ENCODE results near the gene CDH9.
"Not testable (repeated sequence)": the region's sequence is repeated elsewhere in the genome, so short reads cannot be mapped to it uniquely, and the experiment has no call there.

CDH9 gene

DNA sequence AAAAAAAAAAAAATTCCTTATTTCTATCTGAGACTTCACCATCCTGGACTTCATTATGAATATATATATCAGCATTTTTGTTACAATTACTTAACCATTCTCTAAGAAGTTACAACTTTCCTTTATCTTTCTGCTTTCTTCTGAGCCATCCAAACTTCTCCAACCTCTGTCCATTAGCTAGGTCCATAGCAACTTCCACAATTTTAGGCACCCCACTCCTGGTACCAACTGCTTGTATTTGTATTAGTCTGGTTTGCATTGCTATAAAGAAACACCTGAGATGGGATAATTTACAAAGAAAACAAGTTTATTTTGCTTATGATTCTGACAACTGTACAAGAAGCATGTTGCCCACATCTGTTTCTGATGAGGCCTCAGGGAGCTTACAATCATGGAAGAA, 182.1 kb downstream of the CDH9 start:
- Histone ChIP-seq H3K4me1 (no peaks in the 10 kb centered on the region), H3K9me3 (replicated peaks in 1 of 11) (peaks cover 11 to 21% (median 17%) of the 10 kb centered on the region in 11 experiments; a peak in 21 of 22 replicates), H3K4me2 (no peak overlapping the region), H4K20me1 (no peaks in the 10 kb centered on the region), H3K27me3 (no peaks in the 10 kb centered on the region), H3K27ac (no peak overlapping the region), H3K4me3 (no peak overlapping the region), H3K36me3 (no peaks in the 10 kb centered on the region), H3K9ac (no peak overlapping the region)
- TF ChIP-seq Cebpa-rat (IDR thresholded peaks at IDR 0.05) = no peak

DNA sequence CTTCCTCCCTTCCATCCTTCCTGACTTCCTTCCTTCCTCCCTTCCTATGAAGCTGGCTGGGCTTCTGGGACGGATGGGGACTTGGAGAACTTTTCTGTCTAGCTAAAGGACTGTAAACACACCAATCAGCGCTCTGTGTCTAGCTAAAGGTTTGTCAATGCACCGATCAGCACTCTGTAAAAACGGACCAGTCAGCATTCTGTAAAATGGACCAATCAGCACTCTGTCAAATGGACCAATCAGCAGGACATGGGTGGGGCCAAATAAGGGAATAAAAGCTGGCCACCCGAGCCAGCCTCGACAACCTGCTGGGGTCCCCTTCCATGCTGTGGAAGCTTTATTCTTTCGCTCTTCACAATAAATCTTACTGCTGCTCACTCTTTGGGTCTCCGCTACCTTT, 185.9 kb downstream of the CDH9 start:
- H3K9me3 ChIP-seq (replicated peaks in 1 of 11) = peaks cover 11 to 21% (median 17%) of the 10 kb centered on the region in 11 experiments; a peak in 21 of 22 replicates
- not testable (repeated sequence) for H3K4me1 ChIP-seq, H3K27me3 ChIP-seq, H3K36me3 ChIP-seq, H4K20me1 ChIP-seq, H3K27ac ChIP-seq, H3K9ac ChIP-seq, H3K4me2 ChIP-seq, H3K4me3 ChIP-seq

DNA sequence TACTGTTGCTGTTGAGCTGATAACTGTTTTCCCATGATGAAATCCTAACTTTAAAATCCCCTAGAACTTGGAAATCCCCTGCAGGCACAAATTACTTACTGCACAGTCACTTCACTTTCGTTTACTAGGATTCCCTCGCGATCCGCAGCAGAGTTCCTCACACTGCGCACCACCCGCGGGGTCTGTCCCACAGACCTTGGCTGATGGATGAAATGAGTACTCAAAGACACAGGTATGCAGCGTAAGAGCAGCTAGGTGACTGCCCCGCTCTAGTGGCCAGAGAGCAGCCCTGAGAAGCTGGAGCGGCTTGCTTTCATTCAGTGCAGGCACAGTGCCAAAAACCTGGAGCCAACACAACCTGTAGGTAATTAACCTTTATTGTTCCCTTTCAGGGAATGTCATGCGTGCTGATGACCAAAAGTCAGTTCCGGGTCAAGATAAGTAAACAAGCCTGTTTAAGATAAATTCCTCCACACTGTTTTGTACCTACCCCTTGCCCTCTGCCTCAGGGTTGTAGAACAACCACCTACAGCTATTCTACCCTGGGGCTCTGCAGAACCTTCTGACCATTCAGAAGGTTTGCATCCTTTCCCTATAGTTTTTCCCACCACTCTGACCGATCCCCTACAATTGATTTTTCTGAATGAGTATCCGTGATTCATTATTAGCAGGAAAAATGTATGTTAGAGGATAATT, 191.2 kb downstream of the CDH9 start:
- no peak overlapping the region for H3K4me2 ChIP-seq
- H3K27ac ChIP-seq = no peak overlapping the region
- H3K9me3 ChIP-seq (replicated peaks in 1 of 11) = no peaks in the 10 kb centered on the region
- no peak overlapping the region for H3K9ac ChIP-seq
- H3K4me3 ChIP-seq = no peak overlapping the region
- no peaks in the 10 kb centered on the region for H3K4me1 ChIP-seq
- no peaks in the 10 kb centered on the region for H3K36me3 ChIP-seq
- H4K20me1 ChIP-seq = no peaks in the 10 kb centered on the region
- no peak for TF ChIP-seq Cebpa-rat (IDR thresholded peaks at IDR 0.05)
- no peaks in the 10 kb centered on the region for H3K27me3 ChIP-seq

DNA sequence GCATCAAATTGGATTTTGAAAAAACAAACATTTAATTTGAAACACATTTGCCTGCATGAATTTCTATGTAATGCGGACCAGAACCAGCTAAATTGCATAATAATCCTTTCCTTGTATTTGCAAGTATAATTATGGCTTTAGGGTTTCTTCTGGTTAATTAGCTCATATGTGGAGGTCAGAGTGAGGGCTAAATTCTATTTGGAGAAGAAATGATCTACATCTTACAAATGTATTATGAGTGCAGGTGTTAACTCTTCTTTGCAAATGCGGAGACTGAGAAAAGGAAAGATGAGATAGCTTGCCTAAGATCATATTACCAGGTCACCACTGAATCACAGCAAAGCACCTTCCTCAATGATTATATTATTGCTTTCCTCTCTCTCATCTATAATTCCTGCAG, 194.7 kb downstream of the CDH9 start:
- Histone ChIP-seq H3K4me3 (no peak overlapping the region), H4K20me1 (no peaks in the 10 kb centered on the region), H3K36me3 (no peaks in the 10 kb centered on the region), H3K4me2 (no peak overlapping the region), H3K4me1 (no peaks in the 10 kb centered on the region), H3K9ac (no peak overlapping the region), H3K9me3 (replicated peaks in 1 of 11) (no peaks in the 10 kb centered on the region), H3K27ac (no peak overlapping the region), H3K27me3 (no peaks in the 10 kb centered on the region)
- no peak for TF ChIP-seq Cebpa-rat (IDR thresholded peaks at IDR 0.05)

DNA sequence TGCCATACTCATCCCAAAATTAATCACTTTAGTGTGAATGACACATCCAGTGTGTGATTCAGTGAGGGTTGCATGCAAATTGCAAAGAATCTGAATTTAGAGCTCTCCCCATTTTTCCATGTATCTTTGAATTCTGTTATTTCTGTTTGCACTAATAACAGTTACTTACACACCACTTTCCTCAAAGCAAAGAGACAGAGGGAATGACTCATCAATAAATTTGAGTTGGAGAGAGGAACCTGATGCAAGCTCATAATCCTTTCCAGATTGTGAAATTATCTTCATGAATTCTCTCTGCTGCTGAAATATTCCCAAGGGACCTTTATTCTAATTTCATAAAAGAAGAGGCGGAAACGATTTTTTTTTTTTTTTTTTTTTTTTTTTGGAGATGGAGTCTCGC, 204.8 kb downstream of the CDH9 start:
- no peak for TF ChIP-seq Cebpa-rat (IDR thresholded peaks at IDR 0.05)
- no peak overlapping the region for H3K9ac ChIP-seq
- peak overlapping the region in 6 of 11 experiments; percentile 4 to 62 (median 48); a peak in 7 of 22 replicates for H3K27ac ChIP-seq
- H3K27me3 ChIP-seq = no peaks in the 10 kb centered on the region
- peaks cover 0 to 7% (median 0%) of the 10 kb centered on the region in 10 experiments; a peak in 6 of 20 replicates for H3K4me1 ChIP-seq
- H3K4me3 ChIP-seq = no peak overlapping the region
- no peaks in the 10 kb centered on the region for H4K20me1 ChIP-seq
- no peaks in the 10 kb centered on the region for H3K36me3 ChIP-seq
- H3K9me3 ChIP-seq (replicated peaks in 1 of 11) = peaks cover 0 to 11% (median 0%) of the 10 kb centered on the region in 11 experiments; a peak in 4 of 22 replicates
- H3K4me2 ChIP-seq = peak overlapping the region in 4 of 11 experiments; percentile 6 to 34 (median 7); a peak in 2 of 22 replicates
